K562 (cell line): ENCODE measurements around the gene IL15RA. TPM values are rescaled to one million over a fixed set of nuclear protein-coding genes. Genes with fewer than 3 reads are reported as not detected.
A peak's percentile ranks its signal among the peaks of the same experiment; 100 is the strongest.

Experiments used
- ATAC-seq: fragments of 200-7000 bp; cut with Tn5 transposase; 3 replicates; pipeline ENCODE4 v1.9.1; 2020; ENCODE audit warnings: moderate library complexity
- BruUV-seq: library from RNA; stranded (reverse); fragments of 400-500 nt; replicated peaks from 2 replicates; lab custom pipeline; 2021; lab: Mats Ljungman, UMichigan
- CTCF ChIA-PET: fragments of 300-600 bp; formaldehyde crosslinking; extraction: SDS; loops from one replicate; lab custom pipeline; 2021; ENCODE audit warnings: low intra/inter-chr PET ratio; lab: Yijun Ruan, JAX
- POLR2A ChIA-PET: fragments of 300-600, 350-650 bp; sonication (Branson Sonifier 250); formaldehyde crosslinking; extraction: SDS; loops from one replicate; lab custom pipeline; 2021; ENCODE audit warnings: antibody characterized with exemption, inconsistent platforms; lab: Yijun Ruan, JAX
- DNase-seq, 4 experiments: peaks; one replicate each; pipeline versions ENCODE4 v3.0.0 to v3.0.0-alpha.2; 2011 to 2018; ENCODE audit warnings: low spot score in 3 of 4, mixed read lengths in 3 of 4; ENCODE audit errors: extremely low read depth in 1 of 4
- FAIRE-seq: peaks from 2 replicates; lab custom pipeline; 2011; peaks lifted over from hg19 to GRCh38; lab: Jason Lieb, UNC
- H2AFZ ChIP-seq: 2 replicates; pipeline ENCODE4 v1.6.0; 2011; ENCODE audit warnings: low read depth, low read length, control low read depth, inconsistent platforms
- H3K27ac ChIP-seq: fragments of 200-600 bp; 3 replicates; pipeline ENCODE4 v1.8.0; 2011; ENCODE audit warnings: low read depth, mild to moderate bottlenecking, control low read depth, inconsistent platforms, low read length, moderate library complexity, mixed read lengths; ENCODE audit errors: extremely low read depth
- H3K27me3 ChIP-seq, 2 experiments: fragments of 300-600 bp in 1 of 2; 2 replicates in 1 of 2; 3 replicates in 1 of 2; pipeline versions ENCODE4 v1.6.0 to v1.8.0; 2011; ENCODE audit warnings: inconsistent platforms in 2 of 2, low read length in 2 of 2, mild to moderate bottlenecking in 1 of 2, mixed read lengths in 1 of 2, moderate library complexity in 1 of 2; ENCODE audit not compliant: control insufficient read depth in 2 of 2, insufficient read depth in 2 of 2
- H3K36me3 ChIP-seq: fragments of 300-600 bp; 3 replicates; pipeline ENCODE4 v1.8.0; 2011; ENCODE audit warnings: mild to moderate bottlenecking, low read length, inconsistent platforms; ENCODE audit not compliant: control insufficient read depth, insufficient read depth
- H3K4me1 ChIP-seq, 2 experiments: fragments of 200-600 bp in 1 of 2; replicated peaks in 1 of 2; 2 replicates in 1 of 2; 3 replicates in 1 of 2; pipeline versions ENCODE4 v1.5.1 to v1.8.0; 2011; ENCODE audit warnings: inconsistent platforms in 2 of 2, low read length in 2 of 2, mild to moderate bottlenecking in 1 of 2, mixed read lengths in 1 of 2, moderate library complexity in 1 of 2; ENCODE audit not compliant: control insufficient read depth in 2 of 2, insufficient read depth in 2 of 2
- H3K4me2 ChIP-seq: 2 replicates; pipeline ENCODE4 v1.6.1; 2011; ENCODE audit warnings: low read length, control low read depth, inconsistent platforms, mixed read lengths; ENCODE audit not compliant: insufficient read depth
- H3K4me3 ChIP-seq: fragments of 200-600 bp; sonication (generic), shearing (Covaris generic); 2 replicates; pipeline ENCODE4 v1.5.1; 2016; ENCODE audit warnings: control low read depth, inconsistent platforms
- H3K79me2 ChIP-seq: fragments of 200-600 bp; 3 replicates; pipeline ENCODE4 v1.8.0; 2011; ENCODE audit warnings: low read length, inconsistent platforms; ENCODE audit not compliant: control insufficient read depth, insufficient read depth
- H3K9ac ChIP-seq, 2 experiments: 2 replicates each; pipeline versions ENCODE4 v1.6.0 to v1.6.1; 2011; ENCODE audit warnings: low read depth in 2 of 2, low read length in 2 of 2, control low read depth in 1 of 2, inconsistent platforms in 1 of 2, mild to moderate bottlenecking in 1 of 2, mixed read lengths in 1 of 2; ENCODE audit not compliant: insufficient read depth in 1 of 2
- H3K9me1 ChIP-seq: one replicate; pipeline ENCODE4 v1.6.0; 2011; ENCODE audit warnings: inconsistent platforms, mild to moderate bottlenecking, low read length, moderate library complexity; ENCODE audit not compliant: control insufficient read depth, insufficient read depth
- H3K9me3 ChIP-seq: replicated peaks from 2 replicates; pipeline ENCODE4 v1.5.1; 2011; ENCODE audit warnings: low read depth, low read length, inconsistent platforms; ENCODE audit not compliant: control insufficient read depth, insufficient read depth
- H4K20me1 ChIP-seq: replicated peaks from 2 replicates; pipeline ENCODE4 v1.6.1; 2011; ENCODE audit warnings: low read length, inconsistent platforms, mixed read lengths; ENCODE audit not compliant: control insufficient read depth, insufficient read depth
- RCOR1 ChIP-seq, 2 experiments: IDR thresholded peaks; 2 replicates each; pipeline ENCODE4 v1.6.1; 2012; ENCODE audit warnings: low read depth in 2 of 2, low read length in 2 of 2, borderline replicate concordance in 1 of 2, improper control_type of control experiment in 1 of 2
- ZNF124 ChIP-seq: sonication (generic); formaldehyde crosslinking; IDR thresholded peaks from 2 replicates; pipeline ENCODE4 v1.8.1; 2022; ENCODE audit warnings: missing genetic modification reagents
- WGBS: fragments of 100-300 bp; shearing (Covaris generic); methylation state at CpG from one replicate; pipeline ENCODE4 v1.1.6; 2016; ENCODE audit warnings: low coverage, mixed read lengths; ENCODE audit not compliant: insufficient coverage; ENCODE audit errors: missing lambda C conversion rate; 5-methylcytosine and 5-hydroxymethylcytosine counted together
- in situ Hi-C: fragments of 300-500 bp; cut with MboI; formaldehyde crosslinking; loops from 4 replicates; pipeline ENCODE4 v1.15.0; 2018; ENCODE audit warnings: inconsistent platforms, mixed read lengths
- intact Hi-C: fragments of 100-400 bp; cut with micrococcal nuclease; formaldehyde crosslinking; loops from 2 replicates; pipeline ENCODE4 v1.14.2; 2022
- polyA plus RNA-seq, 8 experiments: library from polyadenylated mRNA; depleted of rRNA in 4 of 8; stranded (reverse) in 5 of 8; unstranded in 3 of 8; fragments of >200 nt; fragmentation: Nextera tagmentation in 2 of 8; fragmentation: Illumina TruSeq in 1 of 8; extraction: Ambion mirVana in 2 of 8; extraction: Trizol in 1 of 8; gene quantifications; 2 replicates each; pipeline versions ENCODE4 v1.2.1 to v1.2.3, GENCODE V29; 2011 to 2014; ENCODE audit warnings: inconsistent platforms in 1 of 8, missing spikeins in 1 of 8
- total RNA-seq, 7 experiments: library from RNA; depleted of rRNA in 6 of 7; stranded (reverse); fragments of >200 nt in 6 of 7; fragmentation: Illumina TruSeq in 2 of 7; extraction: Trizol in 2 of 7; gene quantifications; 2 replicates each; pipeline versions ENCODE4 v1.2.1 to v1.2.3, GENCODE V29; 2011 to 2021; ENCODE audit warnings: low replicate concordance in 1 of 7
- TF ChIP-seq, protein P1 (sequence below), 2 experiments: fragments of 450-650 bp in 1 of 2; IDR thresholded peaks; 2 replicates each; pipeline ENCODE4 v1.6.1; 2011 to 2017; ENCODE audit warnings: low read depth in 2 of 2, antibody characterized with exemption in 1 of 2, borderline replicate concordance in 1 of 2, low read length in 1 of 2, mild to moderate bottlenecking in 1 of 2, mixed read lengths in 1 of 2; ENCODE audit not compliant: control insufficient read depth in 1 of 2
- TF ChIP-seq, protein P2 (sequence below): sonication (generic); formaldehyde crosslinking; IDR thresholded peaks from 2 replicates; pipeline ENCODE4 v1.8.0; 2022; ENCODE audit warnings: mild to moderate bottlenecking, missing genetic modification reagents

The IL15RA gene
- total and polyA plus RNA-seq, 9 of the 15 experiments (the other 6 are each of a cell fraction or from before 2014, with no cell fraction given): 1.2 to 11.7 (median 8.0) TPM

DNA sequence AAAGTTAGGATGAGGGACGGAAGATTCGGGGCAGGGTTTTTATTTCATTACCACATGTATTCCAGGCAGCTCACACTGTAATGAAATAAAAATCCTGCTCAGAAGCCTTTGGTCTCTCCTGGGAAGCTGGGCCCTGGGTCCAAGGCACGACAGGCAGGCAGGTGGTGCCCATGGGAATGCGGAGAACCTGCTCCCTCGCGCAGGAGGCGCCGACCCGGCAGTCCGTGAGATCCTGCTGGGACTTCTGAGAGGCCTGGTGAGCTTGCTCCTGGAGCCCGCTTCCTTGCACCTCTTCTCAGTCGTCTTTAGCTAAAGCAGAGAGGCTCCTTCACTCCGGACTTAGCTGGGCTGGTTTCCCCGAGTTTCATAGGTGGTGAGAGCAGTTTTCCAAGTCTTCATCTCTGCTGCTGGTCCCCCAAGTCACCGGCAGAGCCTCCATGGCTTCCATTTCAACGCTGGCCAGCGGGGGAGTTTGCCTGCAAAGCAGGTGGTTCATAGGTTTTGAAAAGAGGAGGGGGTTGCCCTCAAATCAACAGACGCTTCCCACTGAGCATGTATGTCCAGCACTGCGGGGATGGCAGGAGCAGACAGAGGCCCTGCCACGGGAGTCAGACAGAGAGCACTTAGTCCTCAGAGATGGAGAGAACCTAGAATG, 24.5 kb downstream of the IL15RA start (continued):
- TF ChIP-seq, protein P1, sequence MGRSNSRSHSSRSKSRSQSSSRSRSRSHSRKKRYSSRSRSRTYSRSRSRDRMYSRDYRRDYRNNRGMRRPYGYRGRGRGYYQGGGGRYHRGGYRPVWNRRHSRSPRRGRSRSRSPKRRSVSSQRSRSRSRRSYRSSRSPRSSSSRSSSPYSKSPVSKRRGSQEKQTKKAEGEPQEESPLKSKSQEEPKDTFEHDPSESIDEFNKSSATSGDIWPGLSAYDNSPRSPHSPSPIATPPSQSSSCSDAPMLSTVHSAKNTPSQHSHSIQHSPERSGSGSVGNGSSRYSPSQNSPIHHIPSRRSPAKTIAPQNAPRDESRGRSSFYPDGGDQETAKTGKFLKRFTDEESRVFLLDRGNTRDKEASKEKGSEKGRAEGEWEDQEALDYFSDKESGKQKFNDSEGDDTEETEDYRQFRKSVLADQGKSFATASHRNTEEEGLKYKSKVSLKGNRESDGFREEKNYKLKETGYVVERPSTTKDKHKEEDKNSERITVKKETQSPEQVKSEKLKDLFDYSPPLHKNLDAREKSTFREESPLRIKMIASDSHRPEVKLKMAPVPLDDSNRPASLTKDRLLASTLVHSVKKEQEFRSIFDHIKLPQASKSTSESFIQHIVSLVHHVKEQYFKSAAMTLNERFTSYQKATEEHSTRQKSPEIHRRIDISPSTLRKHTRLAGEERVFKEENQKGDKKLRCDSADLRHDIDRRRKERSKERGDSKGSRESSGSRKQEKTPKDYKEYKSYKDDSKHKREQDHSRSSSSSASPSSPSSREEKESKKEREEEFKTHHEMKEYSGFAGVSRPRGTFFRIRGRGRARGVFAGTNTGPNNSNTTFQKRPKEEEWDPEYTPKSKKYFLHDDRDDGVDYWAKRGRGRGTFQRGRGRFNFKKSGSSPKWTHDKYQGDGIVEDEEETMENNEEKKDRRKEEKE (IDR thresholded peaks at IDR 0.05; ENCODE audit: borderline replicate concordance in 1 of 2, control insufficient read depth in 1 of 2, low read depth in 2 of 2, low read length in 1 of 2): no peak
- no peak for TF ChIP-seq ZNF124 (CRISPR knock-in tag)
- TF ChIP-seq, all 486 proteins: peak for 0

DNA sequence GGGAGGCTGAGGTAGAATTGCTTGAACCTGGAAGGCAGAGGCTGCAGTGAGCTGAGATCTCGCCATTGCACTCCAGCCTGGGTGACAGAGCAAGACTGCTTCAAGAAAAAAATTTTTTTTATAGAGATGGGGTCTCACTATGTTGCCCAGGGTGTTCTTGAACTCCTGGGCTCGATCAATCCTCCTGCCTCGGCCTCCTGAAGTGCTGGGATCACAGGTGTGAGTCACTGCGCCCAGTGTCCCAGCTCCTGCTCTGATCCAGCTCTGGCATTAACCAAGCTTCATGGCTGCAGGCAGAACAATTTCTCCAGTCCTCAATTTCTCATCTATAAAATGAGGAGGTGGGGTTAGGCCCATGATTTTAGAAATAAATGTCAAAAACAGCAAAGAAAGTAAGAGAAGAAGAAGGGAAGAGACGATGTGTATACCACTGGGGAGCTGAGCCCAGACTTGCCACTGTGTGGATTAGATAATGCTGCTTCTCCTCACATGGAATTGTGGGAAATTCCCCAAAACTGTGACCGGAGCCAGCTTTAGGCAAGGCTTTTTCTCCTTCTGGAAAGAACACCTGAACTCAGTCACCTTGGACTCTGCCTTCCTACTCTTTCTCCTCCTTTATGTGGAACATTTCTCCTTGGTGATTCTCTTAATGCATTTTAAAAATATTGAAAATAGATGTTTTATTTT, 25.5 kb downstream of the IL15RA start:
- TF ChIP-seq, protein P2, sequence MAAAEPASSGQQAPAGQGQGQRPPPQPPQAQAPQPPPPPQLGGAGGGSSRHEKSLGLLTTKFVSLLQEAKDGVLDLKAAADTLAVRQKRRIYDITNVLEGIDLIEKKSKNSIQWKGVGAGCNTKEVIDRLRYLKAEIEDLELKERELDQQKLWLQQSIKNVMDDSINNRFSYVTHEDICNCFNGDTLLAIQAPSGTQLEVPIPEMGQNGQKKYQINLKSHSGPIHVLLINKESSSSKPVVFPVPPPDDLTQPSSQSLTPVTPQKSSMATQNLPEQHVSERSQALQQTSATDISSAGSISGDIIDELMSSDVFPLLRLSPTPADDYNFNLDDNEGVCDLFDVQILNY (CRISPR knock-in tag): no peak
- 0 out of 4 replicates have a peak, but pooled peaks of 1 of the 2 experiments have one; percentile 14 for TF ChIP-seq RCOR1 (IDR thresholded peaks at IDR 0.05; ENCODE audit: borderline replicate concordance in 1 of 2, low read depth in 2 of 2, low read length in 2 of 2)
- Histone ChIP-seq H2AFZ (no peak overlapping the region), H4K20me1 (no peaks in the 10 kb centered on the region), H3K9me3 (no peaks in the 10 kb centered on the region), H3K4me3 (no peak overlapping the region), H3K27me3 (no peaks in the 10 kb centered on the region), H3K9me1 (no peaks in the 10 kb centered on the region), H3K36me3 (peaks cover 2% of the 10 kb centered on the region; the same call in 1 of the 3 replicates), H3K4me2 (no peak overlapping the region), H3K9ac (no peak overlapping the region), H3K4me1 (peaks cover 8 to 9% of the 10 kb centered on the region in 2 experiments; a peak in 4 of 5 replicates), H3K27ac (no peak overlapping the region), H3K79me2 (no peaks in the 10 kb centered on the region)
- no TSS peak for BruUV-seq
- in situ Hi-C loops (no loop called here), intact Hi-C loops (no loop called here)
- ChIA-PET POLR2A (interaction anchor here (1.1 to 1.2 kb wide), 2 partner anchors 9 to 11 kb away, joined by 3 to 7 read pairs; no protein-coding TSS in a partner anchor), CTCF (interaction anchor here (0.6 to 4.1 kb wide), 2 partner anchors 99 to 136 kb away, joined by 7 to 47 read pairs; partner anchors contain the start of gene RBM17)
- no peak for ATAC-seq
- 68% methylated on average over 6 of the region's 6 CpGs for WGBS
- no peak for DNase-seq
- no peak for FAIRE-seq
